Panc1 (cell line): ENCODE data around the gene PATJ. TPM values are rescaled to one million over a fixed set of nuclear protein-coding genes. Genes with fewer than 3 reads are reported as not detected.
"Not testable (repeated sequence)": the region's sequence is repeated elsewhere in the genome, so short reads cannot be mapped to it uniquely, and the experiment has no call there.

Experiments
- ATAC-seq: fragments of 200-7000 bp; cut with Tn5 transposase; 2 replicates; pipeline ENCODE4 v1.9.1; 2020; ENCODE audit warnings: mild to moderate bottlenecking, moderate library complexity
- BruUV-seq: library from RNA; stranded (reverse); fragments of 400-500 nt; replicated peaks from 2 replicates; lab custom pipeline; 2021; lab: Mats Ljungman, UMichigan
- CTCF ChIA-PET: fragments of 300-600 bp; sonication (Branson Sonifier 250); formaldehyde crosslinking; loops from one replicate; lab custom pipeline; 2022; ENCODE audit warnings: antibody characterized with exemption; lab: Charles Lee
- POLR2A ChIA-PET: fragments of 300-600 bp; sonication (Branson Sonifier 250); formaldehyde crosslinking; loops from one replicate; lab custom pipeline; 2022; ENCODE audit warnings: antibody characterized with exemption; lab: Charles Lee
- DNase-seq: peaks from one replicate; pipeline ENCODE4 v3.0.0-alpha.2; 2010; ENCODE audit warnings: low read depth, low spot score
- H3K27ac ChIP-seq: 2 replicates; pipeline ENCODE4 v1.5.1; 2011; ENCODE audit warnings: mild to moderate bottlenecking, low read length, inconsistent platforms
- H3K27me3 ChIP-seq: fragments of 200-500 bp; sonication (Bioruptor generic); 2 replicates; pipeline ENCODE4 v1.6.0; 2014; ENCODE audit warnings: low read length, inconsistent platforms; ENCODE audit not compliant: control insufficient read depth, insufficient read depth
- H3K36me3 ChIP-seq: fragments of 200-500 bp; sonication (Bioruptor generic); 2 replicates; pipeline ENCODE4 v1.5.1; 2014; ENCODE audit warnings: inconsistent platforms, mild to moderate bottlenecking, low read length, moderate library complexity; ENCODE audit not compliant: control insufficient read depth, insufficient read depth
- H3K4me1 ChIP-seq: 2 replicates; pipeline ENCODE4 v1.5.1; 2011; ENCODE audit warnings: inconsistent platforms, mild to moderate bottlenecking, low read length, moderate library complexity; ENCODE audit not compliant: control insufficient read depth, insufficient read depth
- H3K4me3 ChIP-seq, 2 experiments: 2 replicates each; pipeline ENCODE4 v1.5.1; 2011 to 2012; ENCODE audit warnings: low read depth in 2 of 2, low read length in 2 of 2, mild to moderate bottlenecking in 2 of 2, inconsistent platforms in 1 of 2, moderate library complexity in 1 of 2
- H3K9me3 ChIP-seq: fragments of 200-500 bp; sonication (Bioruptor generic); 2 replicates; pipeline ENCODE4 v1.5.1; 2014; ENCODE audit warnings: low read depth, mild to moderate bottlenecking, inconsistent platforms, low read length, moderate library complexity; ENCODE audit not compliant: control insufficient read depth, insufficient read depth
- CTCF ChIP-seq: fragments of 450-650 bp; IDR thresholded peaks from 2 replicates; pipeline ENCODE4 v1.5.1; 2017; ENCODE audit warnings: mild to moderate bottlenecking
- POLR2AphosphoS5 ChIP-seq: IDR thresholded peaks from 2 replicates; pipeline ENCODE4 v1.6.1; 2012; ENCODE audit warnings: mild to moderate bottlenecking, low read depth, low read length, moderate library complexity
- SIN3A ChIP-seq: IDR thresholded peaks from 2 replicates; pipeline ENCODE4 v1.6.1; 2012; ENCODE audit warnings: low read depth, mild to moderate bottlenecking, low read length, moderate library complexity, borderline replicate concordance; ENCODE audit not compliant: insufficient read depth
- TCF7L2 ChIP-seq: IDR thresholded peaks from 2 replicates; pipeline ENCODE4 v1.6.1; 2011; ENCODE audit warnings: mild to moderate bottlenecking, low read depth, low read length, inconsistent platforms
- in situ Hi-C: cut with HindIII; loops from 2 replicates; pipeline ENCODE4 v1.10.0; 2016; ENCODE audit warnings: low sequenced_read_pairs, low pct_unique_long_range_greater_than_20kb
- intact Hi-C: fragments of 100-400 bp; cut with micrococcal nuclease; formaldehyde crosslinking; loops from one replicate; pipeline ENCODE4 v1.10.0; 2022; ENCODE audit not compliant: unreplicated experiment
- total RNA-seq: library from RNA; stranded (reverse); gene quantifications from one replicate; pipeline ENCODE4 v1.2.1, GENCODE V29; 2021; ENCODE audit not compliant: unreplicated experiment
- TF ChIP-seq, protein P1 (sequence below), 2 experiments: IDR thresholded peaks; 2 replicates each; pipeline ENCODE4 v1.6.1; 2011 to 2012; ENCODE audit warnings: low read depth in 2 of 2, control low read depth in 1 of 2, low read length in 1 of 2, mild to moderate bottlenecking in 1 of 2, moderate library complexity in 1 of 2; ENCODE audit not compliant: insufficient read depth in 1 of 2

PATJ gene
- total RNA-seq, 1 experiment from 2014 or later = 36.2 TPM

- Histone ChIP-seq H3K4me1 (no peaks in the 10 kb centered on the region), H3K4me3 (no peak overlapping the region), H3K9me3 (no peaks in the 10 kb centered on the region), H3K27ac (no peak overlapping the region), H3K36me3 (no peaks in the 10 kb centered on the region; the same call in 1 of the 2 replicates), H3K27me3 (no peaks in the 10 kb centered on the region)
- in situ Hi-C loops (no loop called here), intact Hi-C loops (no loop called here)
- DNase-seq (no peak), ATAC-seq (no peak)
- BruUV-seq = no TSS peak
- TF ChIP-seq POLR2AphosphoS5 (no peak), CTCF (no peak), SIN3A (no peak), TCF7L2 (no peak)
- TF ChIP-seq, protein P1, sequence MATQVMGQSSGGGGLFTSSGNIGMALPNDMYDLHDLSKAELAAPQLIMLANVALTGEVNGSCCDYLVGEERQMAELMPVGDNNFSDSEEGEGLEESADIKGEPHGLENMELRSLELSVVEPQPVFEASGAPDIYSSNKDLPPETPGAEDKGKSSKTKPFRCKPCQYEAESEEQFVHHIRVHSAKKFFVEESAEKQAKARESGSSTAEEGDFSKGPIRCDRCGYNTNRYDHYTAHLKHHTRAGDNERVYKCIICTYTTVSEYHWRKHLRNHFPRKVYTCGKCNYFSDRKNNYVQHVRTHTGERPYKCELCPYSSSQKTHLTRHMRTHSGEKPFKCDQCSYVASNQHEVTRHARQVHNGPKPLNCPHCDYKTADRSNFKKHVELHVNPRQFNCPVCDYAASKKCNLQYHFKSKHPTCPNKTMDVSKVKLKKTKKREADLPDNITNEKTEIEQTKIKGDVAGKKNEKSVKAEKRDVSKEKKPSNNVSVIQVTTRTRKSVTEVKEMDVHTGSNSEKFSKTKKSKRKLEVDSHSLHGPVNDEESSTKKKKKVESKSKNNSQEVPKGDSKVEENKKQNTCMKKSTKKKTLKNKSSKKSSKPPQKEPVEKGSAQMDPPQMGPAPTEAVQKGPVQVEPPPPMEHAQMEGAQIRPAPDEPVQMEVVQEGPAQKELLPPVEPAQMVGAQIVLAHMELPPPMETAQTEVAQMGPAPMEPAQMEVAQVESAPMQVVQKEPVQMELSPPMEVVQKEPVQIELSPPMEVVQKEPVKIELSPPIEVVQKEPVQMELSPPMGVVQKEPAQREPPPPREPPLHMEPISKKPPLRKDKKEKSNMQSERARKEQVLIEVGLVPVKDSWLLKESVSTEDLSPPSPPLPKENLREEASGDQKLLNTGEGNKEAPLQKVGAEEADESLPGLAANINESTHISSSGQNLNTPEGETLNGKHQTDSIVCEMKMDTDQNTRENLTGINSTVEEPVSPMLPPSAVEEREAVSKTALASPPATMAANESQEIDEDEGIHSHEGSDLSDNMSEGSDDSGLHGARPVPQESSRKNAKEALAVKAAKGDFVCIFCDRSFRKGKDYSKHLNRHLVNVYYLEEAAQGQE (IDR thresholded peaks at IDR 0.05; ENCODE audit: insufficient read depth in 1 of 2, low read depth in 2 of 2, low read length in 1 of 2) = no peak
- POLR2A ChIA-PET = no interaction called here
- CTCF ChIA-PET = no interaction called here
Measured at GRCh38 chr1:61836649-61837048, 94.4 kb downstream of the PATJ start.

- intact Hi-C loops, BruUV-seq, ATAC-seq: not testable (repeated sequence)
Measured at GRCh38 chr1:61837607-61838006, 95.3 kb downstream of the PATJ start.

GRCh38 chr1:61839679-61840078, 97.4 kb downstream of the PATJ start:
- POLR2A ChIA-PET = no interaction called here
- Histone ChIP-seq H3K27me3 (no peaks in the 10 kb centered on the region), H3K4me1 (no peaks in the 10 kb centered on the region), H3K27ac (no peak overlapping the region), H3K36me3 (no peaks in the 10 kb centered on the region; the same call in 1 of the 2 replicates), H3K4me3 (no peak overlapping the region), H3K9me3 (no peaks in the 10 kb centered on the region)
- in situ Hi-C loops (no loop called here), intact Hi-C loops (no loop called here)
- no TSS peak for BruUV-seq
- DNase-seq (no peak), ATAC-seq (no peak)
- TF ChIP-seq TCF7L2 (no peak), SIN3A (no peak), POLR2AphosphoS5 (no peak), CTCF (no peak)
- TF ChIP-seq, protein P1 (IDR thresholded peaks at IDR 0.05; ENCODE audit: insufficient read depth in 1 of 2, low read depth in 2 of 2, low read length in 1 of 2) = no peak
- CTCF ChIA-PET = no interaction called here

More at GRCh38 chr1:61837607-61838006, 95.3 kb downstream of the PATJ start:
- H3K27me3 ChIP-seq, H3K9me3 ChIP-seq, CTCF ChIA-PET, H3K36me3 ChIP-seq, H3K27ac ChIP-seq, H3K4me1 ChIP-seq, POLR2A ChIA-PET, DNase-seq, H3K4me3 ChIP-seq, in situ Hi-C loops: not testable (repeated sequence)
